ENCODE results near the gene CD300C.

DNA sequence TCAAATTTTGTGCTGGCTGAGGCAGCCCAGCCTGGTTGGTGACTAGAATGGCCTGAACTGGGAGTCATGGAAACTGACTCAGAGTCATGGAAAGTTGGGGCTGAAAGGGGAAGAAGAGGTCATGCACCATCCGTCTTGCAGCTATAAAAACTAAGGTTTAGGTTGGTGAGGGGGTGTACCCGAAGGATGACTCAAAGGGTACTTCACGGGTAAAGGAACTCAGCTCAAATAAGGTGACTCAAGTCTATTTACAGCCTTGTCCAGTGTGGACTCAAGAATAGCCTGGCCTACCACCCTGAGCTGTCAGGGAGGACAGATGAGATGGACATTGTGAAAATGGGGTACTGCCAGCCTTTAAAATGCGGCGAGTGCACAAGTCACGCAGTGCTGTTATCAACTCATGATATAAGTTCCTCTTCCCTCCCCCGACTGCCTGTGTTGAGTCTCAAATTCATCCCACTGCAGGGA, 33.3 kb downstream of the CD300C start:
- TF ChIP-seq, protein P1, sequence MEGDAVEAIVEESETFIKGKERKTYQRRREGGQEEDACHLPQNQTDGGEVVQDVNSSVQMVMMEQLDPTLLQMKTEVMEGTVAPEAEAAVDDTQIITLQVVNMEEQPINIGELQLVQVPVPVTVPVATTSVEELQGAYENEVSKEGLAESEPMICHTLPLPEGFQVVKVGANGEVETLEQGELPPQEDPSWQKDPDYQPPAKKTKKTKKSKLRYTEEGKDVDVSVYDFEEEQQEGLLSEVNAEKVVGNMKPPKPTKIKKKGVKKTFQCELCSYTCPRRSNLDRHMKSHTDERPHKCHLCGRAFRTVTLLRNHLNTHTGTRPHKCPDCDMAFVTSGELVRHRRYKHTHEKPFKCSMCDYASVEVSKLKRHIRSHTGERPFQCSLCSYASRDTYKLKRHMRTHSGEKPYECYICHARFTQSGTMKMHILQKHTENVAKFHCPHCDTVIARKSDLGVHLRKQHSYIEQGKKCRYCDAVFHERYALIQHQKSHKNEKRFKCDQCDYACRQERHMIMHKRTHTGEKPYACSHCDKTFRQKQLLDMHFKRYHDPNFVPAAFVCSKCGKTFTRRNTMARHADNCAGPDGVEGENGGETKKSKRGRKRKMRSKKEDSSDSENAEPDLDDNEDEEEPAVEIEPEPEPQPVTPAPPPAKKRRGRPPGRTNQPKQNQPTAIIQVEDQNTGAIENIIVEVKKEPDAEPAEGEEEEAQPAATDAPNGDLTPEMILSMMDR (conservative IDR thresholded peaks at IDR 0.05 in 1 of 2, IDR thresholded peaks at IDR 0.05 in 1 of 2; ENCODE audit: low read depth in 1 of 2, low read length in 2 of 2) = no peak
- no peak for TF ChIP-seq EZH2 (IDR thresholded peaks at IDR 0.05; ENCODE audit: low read length, missing control alignments)
